Large intestine (tissue), 3 donors: ENCODE measurements around the gene ABCG4. TPM values are rescaled to one million over a fixed set of nuclear protein-coding genes. Genes with fewer than 3 reads are reported as not detected.

ENCODE experiments used
- DNase-seq, 2 donors: peaks; one replicate each; pipeline versions ENCODE4 v3.0.0 to v3.0.0-alpha.2; 2013
- H3K27ac ChIP-seq: one replicate; pipeline ENCODE4 v1.5.1; 2013; ENCODE audit warnings: low read length
- H3K27me3 ChIP-seq: 2 replicates; pipeline ENCODE4 v1.6.1; 2013; ENCODE audit warnings: low read length; ENCODE audit not compliant: control insufficient read depth, insufficient read depth
- H3K36me3 ChIP-seq: 2 replicates; pipeline ENCODE4 v1.6.1; 2013; ENCODE audit warnings: low read length; ENCODE audit not compliant: control insufficient read depth, insufficient read depth
- H3K4me1 ChIP-seq: one replicate; pipeline ENCODE4 v1.6.1; 2013; ENCODE audit warnings: low read length; ENCODE audit not compliant: control insufficient read depth, insufficient read depth
- H3K4me3 ChIP-seq: one replicate; pipeline ENCODE4 v1.5.1; 2013; ENCODE audit warnings: low read length
- H3K9me3 ChIP-seq: one replicate; pipeline ENCODE4 v1.6.1; 2013; ENCODE audit warnings: mild to moderate bottlenecking, low read depth, low read length, moderate library complexity; ENCODE audit not compliant: control insufficient read depth
- WGBS: methylation state at CpG from one replicate; pipeline ENCODE4 v1.1.5; 2013; ENCODE audit warnings: low lambda C conversion rate; ENCODE audit not compliant: insufficient coverage; 5-methylcytosine and 5-hydroxymethylcytosine counted together
- polyA plus RNA-seq: library from polyadenylated mRNA; unstranded; fragments of 120-200 nt; gene quantifications from one replicate; pipeline ENCODE4 v1.2.1, GENCODE V29; 2013

ABCG4 gene
- polyA plus RNA-seq, 1 donor: 1.2 TPM

DNA sequence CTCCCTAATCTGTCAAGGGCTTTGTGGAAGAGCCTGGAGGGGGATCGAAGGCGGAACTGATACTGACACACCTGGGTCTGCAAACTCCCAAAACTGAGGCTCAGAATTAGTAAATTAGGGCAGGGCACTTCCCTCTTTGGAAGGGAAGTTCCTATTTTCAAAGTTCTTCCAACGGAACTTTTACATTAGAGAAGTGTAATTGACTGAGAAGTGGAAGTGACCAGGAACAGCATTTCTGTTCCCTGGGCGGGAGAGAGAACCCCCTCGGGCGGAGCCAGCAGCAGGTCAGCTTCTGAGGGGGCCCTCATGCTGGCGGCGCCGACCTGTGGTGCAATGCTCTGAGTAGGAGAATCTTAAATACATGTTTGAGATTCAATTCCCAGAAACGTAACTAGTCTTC is 56.2 kb downstream of the ABCG4 start:
- H3K27ac ChIP-seq: no peak overlapping the region
- H3K36me3 ChIP-seq: no peaks in the 10 kb centered on the region
- no peak overlapping the region for H3K4me3 ChIP-seq
- H3K27me3 ChIP-seq: no peaks in the 10 kb centered on the region
- WGBS: 25% methylated on average over 3 of the region's 10 CpGs
- DNase-seq: no peak
- H3K9me3 ChIP-seq: no peaks in the 10 kb centered on the region
- peaks cover 9% of the 10 kb centered on the region for H3K4me1 ChIP-seq

- Histone ChIP-seq H3K36me3 (no peaks in the 10 kb centered on the region), H3K27ac (peak within 1 kb of the TSS; percentile 94), H3K4me1 (peaks cover 9% of the 10 kb centered on the region), H3K27me3 (no peaks in the 10 kb centered on the region), H3K9me3 (no peaks in the 10 kb centered on the region), H3K4me3 (peak within 1 kb of the TSS; percentile 100)
- peak; percentile 88 to 93 for DNase-seq
- 0% methylated on average over 1 of the region's 88 CpGs for WGBS
These were observed 57.0 kb downstream of the ABCG4 start, which contains the start of gene CBL for GRCh38 chr11:119205574-119206510. CBL (plus strand) TSS chr11:119206339; CDS start chr11:119206418, 79 bp downstream.

GRCh38 chr11:119206511-119207414 is 57.9 kb downstream of the ABCG4 start:
- H3K4me3 ChIP-seq: peak overlapping the region; percentile 100
- H3K9me3 ChIP-seq: no peaks in the 10 kb centered on the region
- H3K27me3 ChIP-seq: no peaks in the 10 kb centered on the region
- DNase-seq: peak; percentile 23 to 38
- WGBS: no CpG with 5 or more reads among the region's 41 CpGs
- H3K27ac ChIP-seq: peak overlapping the region; percentile 94
- peaks cover 9% of the 10 kb centered on the region for H3K4me1 ChIP-seq
- no peaks in the 10 kb centered on the region for H3K36me3 ChIP-seq

GRCh38 chr11:119207415-119207960 is 58.6 kb downstream of the ABCG4 start:
- WGBS: 38% methylated on average over 5 of the region's 11 CpGs
- Histone ChIP-seq H3K9me3 (no peaks in the 10 kb centered on the region), H3K27me3 (no peaks in the 10 kb centered on the region), H3K4me3 (peak overlapping the region; percentile 100), H3K27ac (no peak overlapping the region), H3K4me1 (peaks cover 9% of the 10 kb centered on the region), H3K36me3 (no peaks in the 10 kb centered on the region)
- no peak for DNase-seq

DNA sequence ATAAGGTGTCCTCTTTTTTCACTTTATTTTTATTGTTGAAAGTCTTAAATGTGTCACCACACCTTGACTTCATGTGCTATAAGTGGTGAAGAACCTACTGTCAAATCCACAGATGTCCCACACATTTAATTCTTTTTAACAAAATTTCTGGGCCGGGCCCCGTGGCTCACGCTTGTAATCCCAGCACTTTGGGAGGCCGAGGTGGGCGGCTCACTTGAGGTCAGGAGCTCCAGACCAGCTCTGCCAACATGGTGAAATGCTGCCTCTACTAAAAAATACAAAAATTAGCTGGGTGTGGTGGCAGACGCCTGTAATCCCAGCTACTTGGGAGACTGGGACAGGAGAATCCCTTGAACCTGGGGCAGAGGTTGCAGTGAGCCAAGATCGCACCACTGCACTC is 60.3 kb downstream of the ABCG4 start:
- 100% methylated on average over 4 of the region's 7 CpGs for WGBS
- no peaks in the 10 kb centered on the region for H3K27me3 ChIP-seq
- no peak overlapping the region for H3K4me3 ChIP-seq
- no peaks in the 10 kb centered on the region for H3K9me3 ChIP-seq
- peaks cover 9% of the 10 kb centered on the region for H3K4me1 ChIP-seq
- DNase-seq: no peak
- no peak overlapping the region for H3K27ac ChIP-seq
- H3K36me3 ChIP-seq: no peaks in the 10 kb centered on the region

DNA sequence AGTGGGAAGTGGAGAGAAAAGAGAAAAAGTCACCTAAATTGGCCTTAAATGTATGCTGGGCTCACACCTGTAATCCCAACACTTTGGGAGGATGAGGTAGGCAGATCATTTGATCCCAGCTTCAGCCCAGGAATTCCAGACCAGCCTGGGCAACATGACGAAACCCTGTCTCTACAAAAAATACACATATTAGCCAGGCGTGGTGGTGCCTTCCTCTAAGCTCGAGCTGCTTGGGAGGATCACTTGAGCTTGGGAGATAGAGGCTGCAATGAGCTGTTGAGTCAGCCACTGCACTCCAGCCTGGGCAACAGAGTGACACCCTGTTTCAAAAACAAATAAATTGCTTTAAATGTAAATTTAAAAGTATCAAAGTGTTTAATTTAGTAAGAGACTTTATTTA is 61.2 kb downstream of the ABCG4 start:
- WGBS: no CpG with 5 or more reads among the region's 3 CpGs
- Histone ChIP-seq H3K4me1 (peaks cover 9% of the 10 kb centered on the region), H3K9me3 (no peaks in the 10 kb centered on the region), H3K4me3 (no peak overlapping the region), H3K27ac (no peak overlapping the region), H3K27me3 (no peaks in the 10 kb centered on the region), H3K36me3 (no peaks in the 10 kb centered on the region)
- DNase-seq: no peak

Other genes with a start within 250 kb of the ABCG4 start
- 28.4 TPM for gene BCL9L, start 223.1 kb upstream of the ABCG4 start, polyA plus RNA-seq
- 0.10 TPM for gene UPK2, start 192.8 kb upstream of the ABCG4 start, polyA plus RNA-seq
- 0.04 TPM for gene FOXR1, start 177.3 kb upstream of the ABCG4 start, polyA plus RNA-seq
- 35.0 TPM for gene CENATAC, start 150.9 kb upstream of the ABCG4 start, polyA plus RNA-seq
- 1,295 TPM for gene RPS25, start 130.7 kb upstream of the ABCG4 start, polyA plus RNA-seq
- gene TRAPPC4, start 130.3 kb upstream of the ABCG4 start, polyA plus RNA-seq: 87.9 TPM
- 192 TPM for gene SLC37A4, start 118.2 kb upstream of the ABCG4 start, polyA plus RNA-seq
- gene HYOU1, start 91.8 kb upstream of the ABCG4 start, polyA plus RNA-seq: 83.1 TPM
- 50.4 TPM for gene VPS11, start 81.2 kb upstream of the ABCG4 start, polyA plus RNA-seq
- gene HMBS, start 64.2 kb upstream of the ABCG4 start, polyA plus RNA-seq: 25.3 TPM
- gene DPAGT1, start 47.2 kb upstream of the ABCG4 start, polyA plus RNA-seq: 51.1 TPM
- 18.1 TPM for gene C2CD2L, start 41.7 kb upstream of the ABCG4 start, polyA plus RNA-seq
- gene HINFP, start 27.5 kb upstream of the ABCG4 start, polyA plus RNA-seq: 40.2 TPM
- gene NLRX1, start 19.7 kb downstream of the ABCG4 start, polyA plus RNA-seq: 10.4 TPM
- gene NHERF4, start 36.4 kb downstream of the ABCG4 start, polyA plus RNA-seq: 64.1 TPM
- gene CBL, start 57.3 kb downstream of the ABCG4 start, polyA plus RNA-seq: 12.7 TPM
- gene MCAM, start 168.1 kb downstream of the ABCG4 start, polyA plus RNA-seq: 50.4 TPM
- gene RNF26, start 185.5 kb downstream of the ABCG4 start, polyA plus RNA-seq: 25.2 TPM
- gene C1QTNF5, start 191.8 kb downstream of the ABCG4 start, polyA plus RNA-seq: 19.5 TPM
- gene MFRP, start 197.7 kb downstream of the ABCG4 start, polyA plus RNA-seq: 0.01 TPM
- gene USP2, start 232.6 kb downstream of the ABCG4 start, polyA plus RNA-seq: 4.2 TPM